NT2/D1 (cell line): ENCODE results near the gene CORO1C.

Experiments used
- SUZ12 ChIP-seq: IDR thresholded peaks from 2 replicates; pipeline ENCODE4 v1.6.1; 2011; ENCODE audit not compliant: insufficient read length, insufficient read depth; ENCODE audit errors: extremely low read depth
- YY1 ChIP-seq: IDR thresholded peaks from 2 replicates; pipeline ENCODE4 v1.6.1; 2011; ENCODE audit not compliant: insufficient read length, insufficient read depth
- ZNF274 ChIP-seq: IDR thresholded peaks from 2 replicates; pipeline ENCODE4 v1.6.1; 2011; ENCODE audit warnings: mild to moderate bottlenecking, low read depth, low read length

- TF ChIP-seq YY1 (no peak), SUZ12 (no peak), ZNF274 (no peak)
Observed at GRCh38 chr12:108640802-108641445, 90.4 kb downstream of the CORO1C start.
